ENCODE results near the gene MAMDC2. TPM values are rescaled to one million over a fixed set of nuclear protein-coding genes. Genes with fewer than 3 reads are reported as not detected.
A peak's percentile ranks its signal among the peaks of the same experiment; 100 is the strongest.

The MAMDC2 gene
- total RNA-seq, 1 experiment from 2014 or later, result 3.5 TPM

DNA sequence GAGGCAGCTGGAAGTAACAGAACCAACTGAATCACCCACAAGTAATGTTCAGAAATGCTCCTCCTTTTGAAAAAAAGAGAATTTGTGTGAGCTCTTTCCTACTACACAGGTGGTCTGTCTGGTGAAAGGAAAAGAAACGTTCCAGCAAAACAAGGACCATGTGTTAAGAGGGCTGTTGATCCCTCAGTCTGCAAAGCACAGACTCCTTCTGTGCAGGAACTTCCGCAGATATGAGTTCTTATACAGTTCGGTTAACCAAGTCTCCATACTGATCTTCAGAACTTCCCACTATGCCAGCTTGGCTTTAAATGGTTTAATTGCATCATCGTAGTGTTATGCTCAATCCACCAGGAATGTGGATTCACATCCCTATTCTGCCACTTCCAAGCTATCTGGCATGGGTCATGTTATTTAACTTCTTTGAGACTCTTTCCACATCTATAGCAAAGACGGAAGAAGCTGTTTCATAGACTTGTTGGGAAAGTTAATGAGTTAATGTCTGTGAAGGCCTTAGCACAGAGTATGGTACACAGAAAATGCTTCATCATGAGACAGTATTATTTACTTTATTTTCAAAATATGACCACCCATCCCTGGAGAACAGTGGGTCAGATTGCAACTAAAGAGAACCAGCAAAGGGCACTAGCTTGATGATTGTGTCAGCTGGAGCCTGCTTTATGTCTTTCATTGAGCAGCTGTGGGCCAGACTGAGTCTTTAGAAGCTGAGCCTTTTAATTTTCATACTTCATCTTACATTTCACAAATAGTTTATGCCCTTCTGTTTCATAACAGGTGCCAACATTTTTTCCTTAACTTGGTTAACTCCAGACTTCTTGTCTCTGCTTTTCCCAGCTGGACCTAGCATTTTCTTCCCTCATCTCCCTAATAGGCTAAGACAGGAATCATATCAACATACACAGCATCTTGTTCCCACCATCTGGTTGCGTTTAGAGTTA is 89.9 kb downstream of the MAMDC2 start:
- no peak for DNase-seq (ENCODE audit: low spot score)

- DNase-seq (ENCODE audit: low spot score), result no peak
Measured at GRCh38 chr9:70134360-70134759, 90.7 kb downstream of the MAMDC2 start.

- DNase-seq (ENCODE audit: low spot score), result no peak
Measured at GRCh38 chr9:70135176-70135575, 91.5 kb downstream of the MAMDC2 start.

DNA sequence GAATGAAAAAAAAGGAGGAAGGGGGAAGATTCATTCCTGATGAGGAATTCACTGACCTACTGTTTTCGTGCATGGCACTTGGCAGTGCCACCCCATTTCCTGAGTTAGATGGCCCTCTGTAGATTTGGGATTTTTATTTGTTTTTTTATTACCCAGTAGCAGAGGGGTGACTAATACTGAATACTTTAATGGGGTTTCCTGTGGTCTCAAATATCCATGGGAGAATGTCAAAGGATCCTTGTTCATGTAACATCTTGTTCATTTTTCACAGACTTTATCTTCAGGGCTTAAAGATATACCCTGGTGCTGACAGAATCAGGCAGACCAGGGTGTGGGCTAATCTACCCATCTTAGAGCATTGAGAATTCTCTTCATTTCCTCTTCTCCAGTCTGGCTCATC is 93.0 kb downstream of the MAMDC2 start:
- DNase-seq (ENCODE audit: low spot score), result no peak

DNA sequence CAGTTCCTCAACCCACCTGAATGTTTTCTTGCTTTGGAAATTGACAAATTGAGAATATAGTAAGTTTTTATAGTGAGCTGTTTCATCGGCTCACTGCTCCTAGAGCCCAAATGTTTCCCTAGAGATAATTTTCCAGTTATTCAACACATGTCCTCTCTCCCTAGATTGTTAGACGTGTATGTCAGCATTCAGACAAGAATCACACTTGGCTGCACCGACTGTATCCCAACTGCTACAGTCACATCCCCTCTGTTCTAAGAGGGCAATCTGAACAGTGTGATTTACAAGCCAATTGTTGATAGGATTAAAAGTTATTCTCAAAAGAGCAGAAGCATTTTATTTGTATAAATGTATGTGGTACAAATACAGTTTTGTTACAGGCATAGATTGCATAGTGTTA is 93.9 kb downstream of the MAMDC2 start:
- no peak for DNase-seq (ENCODE audit: low spot score)

DNA sequence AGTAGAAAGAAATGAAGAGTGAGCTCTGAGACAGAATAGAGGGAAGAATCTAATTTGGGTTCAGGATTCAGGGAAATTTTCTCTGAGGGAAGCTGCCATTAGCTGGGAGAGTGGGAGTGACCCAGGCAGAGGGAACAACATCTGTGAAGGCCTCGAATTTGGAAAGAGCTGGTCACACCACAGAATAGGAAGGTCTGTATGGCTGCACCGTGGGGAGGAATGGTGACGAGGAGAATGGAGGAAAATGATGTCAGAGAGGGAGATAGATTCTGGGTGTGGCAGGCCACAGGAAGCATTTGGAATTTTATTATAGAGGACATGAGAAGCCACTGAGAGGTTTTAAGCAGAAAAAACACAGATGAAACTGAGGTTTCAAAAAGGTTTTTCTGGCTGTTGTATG is 98.5 kb downstream of the MAMDC2 start:
- DNase-seq (ENCODE audit: low spot score), result no peak

GRCh38 chr9:70143394-70144130 is 99.9 kb downstream of the MAMDC2 start:
- no peak for DNase-seq (ENCODE audit: low spot score)

DNA sequence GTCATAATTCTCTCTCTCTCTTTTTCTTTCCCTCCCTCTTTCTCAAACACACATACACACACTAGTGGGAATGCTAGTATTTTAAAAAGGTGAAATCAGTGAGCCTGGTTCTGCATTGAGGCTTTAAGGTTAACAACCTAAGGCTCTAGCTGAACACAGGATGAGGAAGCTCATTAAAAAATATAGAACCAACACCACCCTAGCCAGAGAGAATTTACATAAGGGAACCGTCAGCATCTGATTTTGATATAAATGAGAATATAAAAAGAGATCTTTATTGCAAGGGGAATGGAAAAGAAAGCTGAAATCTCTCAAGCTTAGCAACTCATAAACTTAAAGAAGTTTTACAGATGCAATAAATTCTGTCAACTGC is 100.5 kb downstream of the MAMDC2 start:
- no peak for DNase-seq (ENCODE audit: low spot score)

GRCh38 chr9:70145981-70146380 is 102.3 kb downstream of the MAMDC2 start:
- no peak for DNase-seq (ENCODE audit: low spot score)

GRCh38 chr9:70147196-70147595 is 103.5 kb downstream of the MAMDC2 start:
- DNase-seq (ENCODE audit: low spot score), result no peak

- peak; percentile 20 for DNase-seq (ENCODE audit: low spot score)
Measured at GRCh38 chr9:70147651-70148050, 104.0 kb downstream of the MAMDC2 start.

DNA sequence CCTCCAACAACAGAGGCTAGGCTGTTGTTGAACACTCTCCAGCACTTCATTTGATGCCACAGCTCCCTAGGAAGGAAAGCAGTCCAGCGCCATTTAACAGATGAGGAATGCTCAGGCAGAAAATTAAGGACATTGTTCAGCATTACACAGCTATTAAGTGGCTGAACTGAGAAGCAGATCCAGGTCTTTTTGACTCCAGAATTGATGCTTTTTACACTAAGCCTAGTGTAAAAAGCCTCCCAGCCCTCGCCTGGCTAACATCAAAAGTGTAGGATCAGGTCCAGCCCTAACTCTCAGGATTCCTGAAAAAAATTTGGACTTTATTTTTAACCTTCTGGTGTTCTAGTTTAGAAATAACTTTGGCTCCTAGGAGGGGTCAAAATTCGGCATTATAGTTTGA is 108.7 kb downstream of the MAMDC2 start:
- no peak for DNase-seq (ENCODE audit: low spot score)

DNA sequence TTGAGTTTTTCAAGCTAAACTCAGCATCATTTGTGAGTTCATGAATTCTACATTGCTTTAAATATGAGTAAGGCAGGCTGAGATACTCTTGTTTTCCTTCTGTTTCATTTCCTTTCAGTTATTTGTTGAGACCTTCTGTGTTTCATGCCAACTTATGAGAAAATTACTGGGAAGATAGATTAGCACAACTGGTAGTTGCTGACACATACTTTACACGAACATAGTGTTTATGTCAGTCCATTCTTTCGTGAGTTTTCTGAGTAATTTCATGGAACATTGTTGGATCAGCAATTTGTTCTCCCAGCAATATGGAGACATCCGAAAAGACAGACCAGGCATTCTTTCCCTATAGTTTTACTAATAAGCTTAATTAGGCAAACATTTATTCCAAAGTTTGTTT is 113.1 kb downstream of the MAMDC2 start:
- no peak for DNase-seq (ENCODE audit: low spot score)

GRCh38 chr9:70159630-70160029 is 116.0 kb downstream of the MAMDC2 start:
- DNase-seq (ENCODE audit: low spot score), result no peak

DNA sequence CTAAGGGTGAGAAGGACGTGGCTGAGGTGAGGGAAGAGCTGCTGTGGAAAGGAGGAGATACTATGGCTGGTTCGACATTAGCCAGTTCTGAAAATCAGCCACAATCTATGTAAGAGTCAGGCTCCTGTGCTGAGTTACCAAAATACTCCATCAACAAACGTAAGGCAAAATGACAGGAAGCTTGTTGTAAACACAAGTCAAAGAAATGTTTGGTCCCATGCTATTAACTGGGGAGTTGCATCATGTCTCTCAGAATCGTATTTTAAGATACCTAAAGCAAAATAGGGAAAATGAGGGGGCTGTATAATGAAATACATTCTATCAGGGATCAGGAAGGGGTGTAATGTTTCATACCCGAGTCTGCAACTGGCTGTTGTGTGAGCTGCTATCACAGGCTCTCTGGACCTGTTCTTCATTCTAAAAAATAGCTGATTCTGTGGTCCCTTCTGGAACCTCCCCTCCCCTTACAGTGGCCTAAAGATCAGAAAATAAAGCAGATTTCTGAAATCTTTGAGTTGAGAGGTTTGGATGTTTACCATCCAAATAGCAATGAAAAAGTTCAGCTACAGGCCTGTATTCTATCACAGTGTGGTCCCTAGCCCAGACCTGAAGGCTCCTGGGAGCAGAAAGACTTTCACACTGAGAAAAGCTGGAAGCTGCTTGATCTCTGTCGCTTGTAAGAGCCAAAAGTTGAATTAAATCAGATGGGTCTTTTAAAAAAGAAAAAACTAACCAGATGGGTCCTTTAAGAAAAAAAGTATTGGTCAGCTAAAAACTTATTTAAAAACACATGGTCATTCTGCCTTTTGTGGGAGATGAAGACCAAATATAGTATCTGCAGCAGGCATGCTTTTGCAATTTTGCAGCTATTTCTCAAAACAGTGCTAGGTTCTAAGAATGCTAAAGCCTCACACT is 117.3 kb downstream of the MAMDC2 start:
- no peak for DNase-seq (ENCODE audit: low spot score)

GRCh38 chr9:70165006-70165602 is 121.5 kb downstream of the MAMDC2 start:
- no peak for DNase-seq (ENCODE audit: low spot score)

- no peak for DNase-seq (ENCODE audit: low spot score)
Measured at GRCh38 chr9:70168521-70168920, 124.9 kb downstream of the MAMDC2 start.

DNA sequence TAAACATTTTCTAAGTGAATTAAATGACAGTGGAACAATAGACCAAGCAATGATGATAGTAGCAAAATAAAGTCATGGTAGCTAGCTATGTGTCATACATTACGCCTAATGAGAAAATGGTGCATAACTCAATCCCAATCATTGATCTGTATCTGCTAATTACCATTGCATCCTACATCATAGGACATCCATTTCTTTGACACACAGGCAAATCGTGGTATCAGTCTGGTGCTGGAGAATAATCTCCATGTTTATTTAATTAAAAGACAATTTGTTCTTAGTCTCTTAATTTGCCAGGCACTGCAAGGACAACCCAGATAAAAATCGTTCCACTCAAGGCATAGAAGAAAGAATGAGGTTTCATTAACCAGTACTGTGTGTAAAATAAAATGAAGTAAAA is 125.6 kb downstream of the MAMDC2 start:
- no peak for DNase-seq (ENCODE audit: low spot score)

DNA sequence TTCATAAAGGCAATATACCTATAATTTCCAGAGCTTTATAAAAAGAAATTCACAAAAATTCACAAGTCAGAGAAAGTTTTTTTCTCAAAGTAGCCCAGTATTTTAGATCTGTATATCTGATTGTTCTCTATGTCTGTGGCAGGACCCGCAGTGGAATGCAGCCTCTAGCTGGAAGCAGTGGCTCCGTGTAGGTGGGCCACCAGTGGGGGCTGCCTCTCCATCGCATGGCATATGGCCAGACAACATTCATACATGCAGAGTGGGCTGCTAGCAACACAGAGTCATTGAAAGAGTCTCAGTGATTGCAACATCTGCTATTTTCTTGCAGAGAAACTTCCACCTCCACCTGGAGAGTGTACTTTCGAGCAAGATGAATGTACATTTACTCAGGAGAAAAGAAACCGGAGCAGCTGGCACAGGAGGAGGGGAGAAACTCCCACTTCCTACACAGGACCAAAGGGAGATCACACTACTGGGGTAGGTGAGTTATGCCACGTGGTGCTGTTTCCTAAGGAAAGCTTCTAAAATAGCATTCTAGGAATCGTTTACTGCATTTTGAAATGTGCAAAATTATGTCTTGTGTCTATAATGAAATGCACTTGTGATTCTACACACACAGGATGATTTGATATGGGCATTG is 126.6 kb downstream of the MAMDC2 start:
- DNase-seq (ENCODE audit: low spot score), result no peak

GRCh38 chr9:70172532-70172931 is 128.9 kb downstream of the MAMDC2 start:
- no peak for DNase-seq (ENCODE audit: low spot score)

- DNase-seq (ENCODE audit: low spot score), result no peak
Measured at GRCh38 chr9:70177121-70177520, 133.5 kb downstream of the MAMDC2 start.
